Suprapubic skin (tissue), 3 donors: ENCODE data around the gene DYNLRB2.

Experiments
- CTCF ChIP-seq, 2 donors: fragments of 200-600 bp in 1 of 2; fragments of 450-650 bp in 1 of 2; sonication (generic) in 1 of 2; IDR thresholded peaks; one replicate each; pipeline ENCODE4 v1.5.1; 2016 to 2019; ENCODE audit warnings: antibody characterized with exemption in 2 of 2, mild to moderate bottlenecking in 1 of 2, moderate library complexity in 1 of 2
- EP300 ChIP-seq: sonication (generic); formaldehyde crosslinking; IDR thresholded peaks from one replicate; pipeline ENCODE4 v1.6.1; 2017; ENCODE audit warnings: antibody characterized with exemption

- TF ChIP-seq CTCF (IDR thresholded peaks at IDR 0.05) (no peak), EP300 (no peak)
Observed at GRCh38 chr16:80570106-80570478, 29.3 kb downstream of the DYNLRB2 start.
